ENCODE results near the gene CLEC7A.

CLEC7A gene

GRCh38 chr12:10113920-10114319 lies 16.1 kb downstream of the CLEC7A start:
- Histone ChIP-seq H2BK5ac (ENCODE audit: low read depth, low read length, poor library complexity) (no peak overlapping the region), H3K18ac (ENCODE audit: low read length) (no peak overlapping the region), H3K79me1 (ENCODE audit: low read length) (peaks cover 1% of the 10 kb centered on the region), H3K4me3 (ENCODE audit: low read depth, low read length) (no peak overlapping the region), H3K23ac (ENCODE audit: low read length) (no peak overlapping the region), H3K27me3 (ENCODE audit: insufficient read depth, low read length) (no peaks in the 10 kb centered on the region), H2AFZ (ENCODE audit: insufficient read depth, low read length, poor library complexity) (no peak overlapping the region), H3K4ac (ENCODE audit: low read depth, low read length) (no peak overlapping the region), H2BK12ac (ENCODE audit: low read length) (no peak overlapping the region), H4K8ac (ENCODE audit: low read depth, low read length) (no peak overlapping the region), H4K12ac (ENCODE audit: low read depth, low read length) (no peak overlapping the region), H2AK5ac (ENCODE audit: low read length) (no peak overlapping the region), H3K9ac (ENCODE audit: low read length) (no peak overlapping the region), H3K4me2 (ENCODE audit: low read length) (no peak overlapping the region), H3K4me1 (ENCODE audit: control insufficient read depth in 1 of 2, insufficient read depth in 2 of 2, low read length in 2 of 2) (peaks cover 2 to 6% of the 10 kb centered on the region in 2 experiments), H3K9me3 (ENCODE audit: insufficient read depth, low read depth, low read length) (peaks cover 3% of the 10 kb centered on the region), H3K14ac (ENCODE audit: low read length) (no peak overlapping the region), H4K91ac (ENCODE audit: low read depth, low read length) (no peak overlapping the region), H3K79me2 (ENCODE audit: control insufficient read depth, insufficient read depth, low read length, poor library complexity) (no peaks in the 10 kb centered on the region), H2BK120ac (ENCODE audit: insufficient read depth, low read length, poor library complexity) (no peak overlapping the region), H3K36me3 (ENCODE audit: control insufficient read depth in 1 of 2, insufficient read depth in 2 of 2, low read length in 2 of 2) (no peaks in the 10 kb centered on the region), H3K27ac (ENCODE audit: low read depth, low read length) (no peak overlapping the region)
- DNase-seq = no peak
- no CpG with 5 or more reads among the region's 1 CpG for WGBS (ENCODE audit: extremely low coverage, insufficient coverage, insufficient read length)

DNA sequence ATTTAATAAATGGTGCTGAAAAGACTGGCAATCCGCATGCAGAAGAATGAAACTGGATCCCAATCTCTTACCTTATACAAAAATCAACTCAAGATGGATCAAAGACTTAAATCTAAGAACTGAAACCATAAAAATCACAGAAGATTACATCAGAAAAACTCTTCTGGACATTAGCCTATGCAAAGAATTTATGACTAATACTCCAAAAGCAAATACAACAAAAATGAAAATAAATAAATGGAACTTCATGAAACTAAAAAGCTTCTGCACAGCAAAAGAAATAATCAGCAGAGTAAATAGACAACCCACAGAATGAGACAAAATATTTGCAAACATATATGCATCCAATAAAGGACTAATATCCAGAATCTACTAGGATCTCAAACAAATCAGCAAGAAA lies 16.9 kb downstream of the CLEC7A start:
- no peak overlapping the region for H3K27ac ChIP-seq (ENCODE audit: low read depth, low read length)
- WGBS (ENCODE audit: extremely low coverage, insufficient coverage, insufficient read length) = no CpG with 5 or more reads among the region's 1 CpG
- H3K4ac ChIP-seq (ENCODE audit: low read depth, low read length) = no peak overlapping the region
- H3K79me2 ChIP-seq (ENCODE audit: control insufficient read depth, insufficient read depth, low read length, poor library complexity) = no peaks in the 10 kb centered on the region
- peaks cover 1% of the 10 kb centered on the region for H3K79me1 ChIP-seq (ENCODE audit: low read length)
- no peak overlapping the region for H2AFZ ChIP-seq (ENCODE audit: insufficient read depth, low read length, poor library complexity)
- H3K4me2 ChIP-seq (ENCODE audit: low read length) = no peak overlapping the region
- no peak for DNase-seq
- H3K4me3 ChIP-seq (ENCODE audit: low read depth, low read length) = no peak overlapping the region
- H2BK12ac ChIP-seq (ENCODE audit: low read length) = no peak overlapping the region
- no peak overlapping the region for H3K9ac ChIP-seq (ENCODE audit: low read length)
- no peak overlapping the region for H4K12ac ChIP-seq (ENCODE audit: low read depth, low read length)
- no peak overlapping the region for H2BK120ac ChIP-seq (ENCODE audit: insufficient read depth, low read length, poor library complexity)
- H2BK5ac ChIP-seq (ENCODE audit: low read depth, low read length, poor library complexity) = no peak overlapping the region
- H3K23ac ChIP-seq (ENCODE audit: low read length) = no peak overlapping the region
- peaks cover 2 to 6% of the 10 kb centered on the region in 2 experiments for H3K4me1 ChIP-seq (ENCODE audit: control insufficient read depth in 1 of 2, insufficient read depth in 2 of 2, low read length in 2 of 2)
- no peak overlapping the region for H4K8ac ChIP-seq (ENCODE audit: low read depth, low read length)
- H3K18ac ChIP-seq (ENCODE audit: low read length) = no peak overlapping the region
- no peaks in the 10 kb centered on the region for H3K27me3 ChIP-seq (ENCODE audit: insufficient read depth, low read length)
- H2AK5ac ChIP-seq (ENCODE audit: low read length) = no peak overlapping the region
- no peak overlapping the region for H4K91ac ChIP-seq (ENCODE audit: low read depth, low read length)
- H3K36me3 ChIP-seq (ENCODE audit: control insufficient read depth in 1 of 2, insufficient read depth in 2 of 2, low read length in 2 of 2) = no peaks in the 10 kb centered on the region
- no peak overlapping the region for H3K14ac ChIP-seq (ENCODE audit: low read length)
- H3K9me3 ChIP-seq (ENCODE audit: insufficient read depth, low read depth, low read length) = peaks cover 3% of the 10 kb centered on the region

DNA sequence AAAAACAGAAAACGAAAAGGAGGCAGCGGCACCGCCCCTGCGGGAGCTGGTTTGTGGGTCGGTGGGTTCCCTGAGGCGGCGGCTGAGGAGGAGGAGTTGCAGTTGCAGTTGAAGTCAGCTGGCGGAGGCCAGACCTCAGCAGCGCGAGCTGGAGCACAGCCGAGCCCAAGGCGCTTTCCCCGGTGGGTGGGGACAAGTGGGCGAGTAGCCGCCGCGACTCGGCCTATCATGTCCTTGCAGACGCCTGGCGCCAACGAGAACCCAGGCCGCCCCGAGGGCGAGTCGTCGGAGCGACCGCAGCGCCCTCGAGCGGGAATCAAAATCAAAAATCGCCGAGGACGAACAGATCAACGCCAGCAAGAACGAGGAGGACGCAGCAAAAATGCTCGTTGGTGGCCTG lies 18.5 kb downstream of the CLEC7A start:
- no peaks in the 10 kb centered on the region for H3K36me3 ChIP-seq (ENCODE audit: control insufficient read depth in 1 of 2, insufficient read depth in 2 of 2, low read length in 2 of 2)
- peaks cover 1% of the 10 kb centered on the region for H3K79me1 ChIP-seq (ENCODE audit: low read length)
- H4K12ac ChIP-seq (ENCODE audit: low read depth, low read length) = no peak overlapping the region
- no peak overlapping the region for H2AK5ac ChIP-seq (ENCODE audit: low read length)
- no peaks in the 10 kb centered on the region for H3K27me3 ChIP-seq (ENCODE audit: insufficient read depth, low read length)
- peak; percentile 95 to 96 for DNase-seq
- WGBS (ENCODE audit: extremely low coverage, insufficient coverage, insufficient read length) = no CpG with 5 or more reads among the region's 38 CpGs
- H3K9me3 ChIP-seq (ENCODE audit: insufficient read depth, low read depth, low read length) = peaks cover 3% of the 10 kb centered on the region
- H2BK5ac ChIP-seq (ENCODE audit: low read depth, low read length, poor library complexity) = no peak overlapping the region
- H3K27ac ChIP-seq (ENCODE audit: low read depth, low read length) = no peak overlapping the region
- H2BK12ac ChIP-seq (ENCODE audit: low read length) = no peak overlapping the region
- no peak overlapping the region for H3K4ac ChIP-seq (ENCODE audit: low read depth, low read length)
- H3K18ac ChIP-seq (ENCODE audit: low read length) = no peak overlapping the region
- no peak overlapping the region for H2AFZ ChIP-seq (ENCODE audit: insufficient read depth, low read length, poor library complexity)
- H3K4me3 ChIP-seq (ENCODE audit: low read depth, low read length) = no peak overlapping the region
- H3K23ac ChIP-seq (ENCODE audit: low read length) = no peak overlapping the region
- no peak overlapping the region for H3K14ac ChIP-seq (ENCODE audit: low read length)
- peaks cover 2 to 6% of the 10 kb centered on the region in 2 experiments for H3K4me1 ChIP-seq (ENCODE audit: control insufficient read depth in 1 of 2, insufficient read depth in 2 of 2, low read length in 2 of 2)
- no peak overlapping the region for H4K91ac ChIP-seq (ENCODE audit: low read depth, low read length)
- no peak overlapping the region for H2BK120ac ChIP-seq (ENCODE audit: insufficient read depth, low read length, poor library complexity)
- H3K79me2 ChIP-seq (ENCODE audit: control insufficient read depth, insufficient read depth, low read length, poor library complexity) = no peaks in the 10 kb centered on the region
- H3K4me2 ChIP-seq (ENCODE audit: low read length) = no peak overlapping the region
- no peak overlapping the region for H4K8ac ChIP-seq (ENCODE audit: low read depth, low read length)
- no peak overlapping the region for H3K9ac ChIP-seq (ENCODE audit: low read length)

- WGBS (ENCODE audit: extremely low coverage, insufficient coverage, insufficient read length) = no CpG with 5 or more reads among the region's 2 CpGs
- no peaks in the 10 kb centered on the region for H3K79me2 ChIP-seq (ENCODE audit: control insufficient read depth, insufficient read depth, low read length, poor library complexity)
These were observed 19.6 kb downstream of the CLEC7A start for GRCh38 chr12:10110256-10110844.

More at GRCh38 chr12:10110256-10110844, 19.6 kb downstream of the CLEC7A start:
- Histone ChIP-seq H3K4ac (ENCODE audit: low read depth, low read length) (no peak overlapping the region), H2BK120ac (ENCODE audit: insufficient read depth, low read length, poor library complexity) (no peak overlapping the region), H2BK12ac (ENCODE audit: low read length) (no peak overlapping the region), H3K9ac (ENCODE audit: low read length) (no peak overlapping the region), H3K4me1 (ENCODE audit: control insufficient read depth in 1 of 2, insufficient read depth in 2 of 2, low read length in 2 of 2) (peaks cover 2 to 4% of the 10 kb centered on the region in 2 experiments), H3K4me2 (ENCODE audit: low read length) (no peak overlapping the region), H3K18ac (ENCODE audit: low read length) (no peak overlapping the region), H3K27me3 (ENCODE audit: insufficient read depth, low read length) (no peaks in the 10 kb centered on the region), H3K9me3 (ENCODE audit: insufficient read depth, low read depth, low read length) (peaks cover 3% of the 10 kb centered on the region), H3K36me3 (ENCODE audit: control insufficient read depth in 1 of 2, insufficient read depth in 2 of 2, low read length in 2 of 2) (no peaks in the 10 kb centered on the region), H2BK5ac (ENCODE audit: low read depth, low read length, poor library complexity) (no peak overlapping the region), H4K91ac (ENCODE audit: low read depth, low read length) (no peak overlapping the region), H3K23ac (ENCODE audit: low read length) (no peak overlapping the region), H2AFZ (ENCODE audit: insufficient read depth, low read length, poor library complexity) (no peak overlapping the region), H3K14ac (ENCODE audit: low read length) (no peak overlapping the region), H2AK5ac (ENCODE audit: low read length) (no peak overlapping the region), H3K79me1 (ENCODE audit: low read length) (no peaks in the 10 kb centered on the region), H3K27ac (ENCODE audit: low read depth, low read length) (no peak overlapping the region), H3K4me3 (ENCODE audit: low read depth, low read length) (no peak overlapping the region), H4K8ac (ENCODE audit: low read depth, low read length) (no peak overlapping the region), H4K12ac (ENCODE audit: low read depth, low read length) (no peak overlapping the region)
- DNase-seq = no peak

All from trophoblast cell (in vitro differentiated cells and primary cell).